ENCODE measurements around the gene DHCR24. TPM values are rescaled to one million over a fixed set of nuclear protein-coding genes. Genes with fewer than 3 reads are reported as not detected.
"Not testable (repeated sequence)": the region's sequence is repeated elsewhere in the genome, so short reads cannot be mapped to it uniquely, and the experiment has no call there.

Gene DHCR24
- total RNA-seq, 1 donor from 2014 or later = 181 TPM

DNA sequence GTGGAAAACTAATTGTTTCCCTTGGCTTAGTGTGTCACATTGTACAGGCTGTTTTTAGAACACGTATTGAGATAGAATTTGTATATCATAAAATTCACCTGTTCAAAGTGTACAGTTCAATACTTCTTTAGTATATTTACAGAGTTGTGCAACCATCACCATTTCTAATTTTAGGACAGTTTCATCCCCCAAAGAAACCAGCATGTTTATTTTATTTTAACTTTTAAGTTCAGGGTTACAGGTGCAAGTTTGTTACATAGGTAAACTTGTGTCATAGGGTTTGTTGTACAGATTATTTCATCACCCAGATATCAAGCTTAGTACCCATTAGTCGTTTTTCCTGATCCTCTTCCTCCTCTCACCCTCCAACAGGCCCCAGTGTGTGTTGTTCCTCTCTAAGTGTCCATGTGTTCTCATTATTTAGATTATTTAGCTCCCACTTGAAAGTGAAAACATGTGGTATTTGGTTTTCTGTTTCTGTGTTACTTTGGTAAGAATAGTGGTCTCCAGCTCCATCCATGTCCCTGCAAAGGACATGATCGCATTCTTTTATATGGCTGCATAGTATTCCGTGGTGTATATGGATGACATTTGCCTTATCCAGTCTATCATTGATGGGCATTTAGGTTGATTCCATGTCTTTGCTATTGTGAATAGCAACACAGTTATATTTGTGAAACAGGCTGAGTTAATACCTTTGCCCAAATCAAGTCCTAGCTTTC, 35.2 kb upstream of the DHCR24 start:
- peaks cover 6% of the 10 kb centered on the region for H3K4me1 Mint-ChIP-seq (ENCODE audit: unreplicated experiment)
- H3K36me3 Mint-ChIP-seq (ENCODE audit: low read depth, unreplicated experiment) = no peaks in the 10 kb centered on the region
- H3K4me3 Mint-ChIP-seq (ENCODE audit: unreplicated experiment) = no peak overlapping the region
- DNase-seq (ENCODE audit: low spot score) = no peak
- H3K27ac Mint-ChIP-seq (ENCODE audit: unreplicated experiment) = no peak overlapping the region
- peaks cover 2% of the 10 kb centered on the region for H3K27me3 Mint-ChIP-seq (ENCODE audit: unreplicated experiment)
- TF ChIP-seq, protein P1, sequence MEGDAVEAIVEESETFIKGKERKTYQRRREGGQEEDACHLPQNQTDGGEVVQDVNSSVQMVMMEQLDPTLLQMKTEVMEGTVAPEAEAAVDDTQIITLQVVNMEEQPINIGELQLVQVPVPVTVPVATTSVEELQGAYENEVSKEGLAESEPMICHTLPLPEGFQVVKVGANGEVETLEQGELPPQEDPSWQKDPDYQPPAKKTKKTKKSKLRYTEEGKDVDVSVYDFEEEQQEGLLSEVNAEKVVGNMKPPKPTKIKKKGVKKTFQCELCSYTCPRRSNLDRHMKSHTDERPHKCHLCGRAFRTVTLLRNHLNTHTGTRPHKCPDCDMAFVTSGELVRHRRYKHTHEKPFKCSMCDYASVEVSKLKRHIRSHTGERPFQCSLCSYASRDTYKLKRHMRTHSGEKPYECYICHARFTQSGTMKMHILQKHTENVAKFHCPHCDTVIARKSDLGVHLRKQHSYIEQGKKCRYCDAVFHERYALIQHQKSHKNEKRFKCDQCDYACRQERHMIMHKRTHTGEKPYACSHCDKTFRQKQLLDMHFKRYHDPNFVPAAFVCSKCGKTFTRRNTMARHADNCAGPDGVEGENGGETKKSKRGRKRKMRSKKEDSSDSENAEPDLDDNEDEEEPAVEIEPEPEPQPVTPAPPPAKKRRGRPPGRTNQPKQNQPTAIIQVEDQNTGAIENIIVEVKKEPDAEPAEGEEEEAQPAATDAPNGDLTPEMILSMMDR (IDR thresholded peaks at IDR 0.05; ENCODE audit: unreplicated experiment) = no peak
- H3K9me3 Mint-ChIP-seq (ENCODE audit: unreplicated experiment) = no peaks in the 10 kb centered on the region

DNA sequence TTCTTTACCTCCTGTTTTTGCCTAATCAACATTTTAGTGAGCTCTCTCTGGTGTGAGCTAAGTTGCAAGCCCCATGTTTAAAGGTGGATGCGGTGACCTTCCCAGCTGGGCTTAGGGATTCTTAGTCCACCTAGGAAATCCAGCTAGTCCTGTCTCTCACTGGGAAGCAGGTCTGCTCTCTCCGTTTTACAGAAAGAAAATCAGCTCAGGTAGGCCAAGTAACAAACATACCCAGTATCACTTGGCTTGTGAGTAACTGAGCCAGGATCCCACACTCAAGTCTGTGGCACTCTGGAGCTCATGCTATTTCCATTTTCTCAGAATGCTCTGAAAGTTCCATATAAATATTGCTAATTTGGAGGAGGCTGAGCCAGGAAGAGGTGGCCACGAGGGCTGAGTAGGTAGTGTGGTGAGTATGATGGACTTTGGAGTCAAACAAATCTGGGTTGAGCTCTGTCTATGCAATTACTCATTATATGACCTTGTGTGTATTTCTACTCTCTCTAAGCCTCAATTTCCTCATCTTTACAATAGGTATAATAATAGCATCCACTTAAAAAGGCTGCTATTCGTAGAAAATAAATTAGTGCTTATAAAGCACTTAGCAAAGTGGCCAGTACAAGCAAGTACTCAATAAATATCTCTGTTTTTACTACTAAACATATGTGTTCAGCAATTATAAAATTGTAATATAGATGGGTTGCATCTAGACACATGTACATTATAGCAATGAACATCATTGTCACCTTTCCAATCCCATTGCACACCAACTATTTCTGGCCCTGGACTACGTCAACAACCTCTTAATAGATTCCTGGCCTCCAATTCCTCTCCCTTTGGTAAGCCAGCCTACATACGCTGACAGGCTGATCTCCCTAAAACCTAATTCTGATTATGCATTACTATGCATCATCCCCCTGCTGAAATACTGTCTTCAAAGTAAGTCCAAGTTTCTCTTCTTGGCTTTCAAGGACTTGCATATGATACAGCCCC, 32.7 kb upstream of the DHCR24 start:
- no peak overlapping the region for H3K27ac Mint-ChIP-seq (ENCODE audit: unreplicated experiment)
- no peak for DNase-seq (ENCODE audit: low spot score)
- no peaks in the 10 kb centered on the region for H3K9me3 Mint-ChIP-seq (ENCODE audit: unreplicated experiment)
- no peaks in the 10 kb centered on the region for H3K36me3 Mint-ChIP-seq (ENCODE audit: low read depth, unreplicated experiment)
- H3K4me1 Mint-ChIP-seq (ENCODE audit: unreplicated experiment) = peaks cover 4% of the 10 kb centered on the region
- H3K27me3 Mint-ChIP-seq (ENCODE audit: unreplicated experiment) = no peaks in the 10 kb centered on the region
- TF ChIP-seq, protein P1 (IDR thresholded peaks at IDR 0.05; ENCODE audit: unreplicated experiment) = no peak
- H3K4me3 Mint-ChIP-seq (ENCODE audit: unreplicated experiment) = no peak overlapping the region

DNA sequence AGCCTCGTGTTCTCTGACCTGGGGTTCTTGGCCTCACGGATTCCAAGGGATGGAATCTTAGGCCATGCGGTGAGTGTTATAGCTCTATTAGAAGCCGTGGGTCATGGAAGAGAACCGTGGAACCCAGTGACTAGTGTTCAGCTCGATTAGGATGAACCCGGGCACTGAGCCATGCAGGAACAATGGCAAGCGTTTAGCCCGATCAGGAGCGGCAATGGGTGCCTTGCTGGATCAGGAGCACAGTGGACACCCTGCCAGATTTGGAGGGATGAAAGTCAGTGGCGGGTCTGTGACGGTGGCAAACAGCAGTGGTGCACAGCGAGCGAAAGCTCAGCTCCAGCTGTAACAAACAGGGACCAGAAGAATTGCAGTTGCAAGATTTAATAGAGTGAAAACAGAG, 24.1 kb upstream of the DHCR24 start:
- not testable (repeated sequence) for H3K4me3 Mint-ChIP-seq (ENCODE audit: unreplicated experiment); H3K36me3 Mint-ChIP-seq (ENCODE audit: low read depth, unreplicated experiment); H3K4me1 Mint-ChIP-seq (ENCODE audit: unreplicated experiment); H3K9me3 Mint-ChIP-seq (ENCODE audit: unreplicated experiment); H3K27ac Mint-ChIP-seq (ENCODE audit: unreplicated experiment); H3K27me3 Mint-ChIP-seq (ENCODE audit: unreplicated experiment); DNase-seq (ENCODE audit: low spot score)

DNA sequence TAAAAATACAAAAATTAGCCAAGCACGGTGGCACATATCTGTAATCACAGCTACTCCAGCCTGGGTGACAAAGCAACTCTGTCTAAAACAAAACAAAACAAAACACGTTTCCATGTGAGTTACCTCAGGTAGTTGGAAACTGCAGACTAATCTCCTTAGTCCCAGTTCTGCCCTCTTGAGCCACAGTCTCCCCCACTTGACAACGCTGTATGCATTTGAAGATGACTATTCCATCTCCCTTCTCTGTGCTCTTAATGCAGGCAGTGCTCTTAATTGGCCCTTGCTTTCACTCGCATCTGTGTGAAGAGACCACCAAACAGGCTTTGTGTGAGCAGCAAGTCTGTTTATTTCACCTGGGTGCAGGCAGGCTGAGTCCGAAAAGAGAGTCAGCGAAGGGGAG, 19.6 kb upstream of the DHCR24 start:
- Mint-ChIP-seq H3K9me3 (ENCODE audit: unreplicated experiment) (no peaks in the 10 kb centered on the region), H3K27ac (ENCODE audit: unreplicated experiment) (no peak overlapping the region), H3K27me3 (ENCODE audit: unreplicated experiment) (no peaks in the 10 kb centered on the region), H3K4me1 (ENCODE audit: unreplicated experiment) (peaks cover 2% of the 10 kb centered on the region), H3K36me3 (ENCODE audit: low read depth, unreplicated experiment) (peaks cover 4% of the 10 kb centered on the region), H3K4me3 (ENCODE audit: unreplicated experiment) (no peak overlapping the region)
- no peak for DNase-seq (ENCODE audit: low spot score)
- TF ChIP-seq, protein P1 (IDR thresholded peaks at IDR 0.05; ENCODE audit: unreplicated experiment) = no peak

DNA sequence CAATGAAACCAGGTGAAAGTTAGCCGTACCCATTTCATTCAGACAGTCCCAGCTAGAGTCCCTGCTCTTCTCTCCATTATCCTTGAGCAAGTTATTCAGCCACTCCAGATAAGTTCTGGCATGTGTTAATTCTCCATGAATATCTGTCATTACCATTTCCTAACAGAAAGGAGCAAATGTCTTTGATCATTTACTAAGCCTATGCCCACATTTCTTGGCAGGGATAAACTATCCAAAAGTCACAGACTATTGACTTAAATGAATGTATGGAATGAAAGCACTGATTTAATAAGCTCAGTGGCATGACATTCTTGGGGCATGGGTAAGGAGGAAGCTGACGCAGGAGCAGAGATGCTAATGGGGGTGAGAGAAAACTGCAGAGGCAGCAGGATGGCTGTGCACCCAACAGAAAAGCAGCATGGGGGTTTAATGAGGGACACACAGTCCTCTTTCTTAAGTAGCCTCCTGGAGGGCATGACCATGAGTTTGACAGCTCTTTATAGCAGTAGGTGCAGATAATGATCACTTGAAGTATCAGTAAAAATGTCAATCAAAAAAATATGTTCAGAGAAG, 17.6 kb upstream of the DHCR24 start:
- Mint-ChIP-seq H3K4me1 (ENCODE audit: unreplicated experiment) (peaks cover 8% of the 10 kb centered on the region), H3K36me3 (ENCODE audit: low read depth, unreplicated experiment) (peaks cover 4% of the 10 kb centered on the region), H3K27ac (ENCODE audit: unreplicated experiment) (no peak overlapping the region), H3K27me3 (ENCODE audit: unreplicated experiment) (no peaks in the 10 kb centered on the region), H3K4me3 (ENCODE audit: unreplicated experiment) (no peak overlapping the region), H3K9me3 (ENCODE audit: unreplicated experiment) (no peaks in the 10 kb centered on the region)
- no peak for DNase-seq (ENCODE audit: low spot score)
- TF ChIP-seq, protein P1 (IDR thresholded peaks at IDR 0.05; ENCODE audit: unreplicated experiment) = no peak
